HG03520 (cell line): ENCODE data around the gene URB1.
"Not testable (repeated sequence)": the region's sequence is repeated elsewhere in the genome, so short reads cannot be mapped to it uniquely, and the experiment has no call there.

Experiments used
- ATAC-seq: cut with Tn5 transposase; IDR thresholded peaks from one replicate; pipeline ENCODE4 v1.9.1; 2021; ENCODE audit warnings: mild to moderate bottlenecking, moderate library complexity; ENCODE audit not compliant: unreplicated experiment

The URB1 gene

GRCh38 chr21:32325706-32326105 lies 67.1 kb downstream of the URB1 start:
- no peak for ATAC-seq

GRCh38 chr21:32322676-32323075 lies 70.1 kb downstream of the URB1 start:
- no peak for ATAC-seq

- ATAC-seq, result no peak
These were observed 70.7 kb downstream of the URB1 start for GRCh38 chr21:32322103-32322502.

- no peak for ATAC-seq
These were observed 71.3 kb downstream of the URB1 start for GRCh38 chr21:32321480-32321879.

GRCh38 chr21:32320726-32321125 lies 72.1 kb downstream of the URB1 start:
- ATAC-seq, result no peak

- ATAC-seq, result no peak
These were observed 72.8 kb downstream of the URB1 start for GRCh38 chr21:32320059-32320458.

GRCh38 chr21:32319012-32319411 lies 73.8 kb downstream of the URB1 start:
- ATAC-seq, result no peak

- no peak for ATAC-seq
These were observed 75.1 kb downstream of the URB1 start for GRCh38 chr21:32317726-32318125.

- no peak for ATAC-seq
These were observed 76.2 kb downstream of the URB1 start for GRCh38 chr21:32316361-32317215.

- no peak for ATAC-seq
These were observed 77.1 kb downstream of the URB1 start for GRCh38 chr21:32315511-32316281.

- ATAC-seq, result no peak
These were observed 78.0 kb downstream of the URB1 start for GRCh38 chr21:32314806-32315205.

- ATAC-seq, result no peak
These were observed 79.8 kb downstream of the URB1 start for GRCh38 chr21:32312976-32313375.

- no peak for ATAC-seq
These were observed 80.5 kb downstream of the URB1 start for GRCh38 chr21:32312326-32312725.

- no peak for ATAC-seq
These were observed 81.2 kb downstream of the URB1 start for GRCh38 chr21:32311621-32312020.

- not testable (repeated sequence) for ATAC-seq
These were observed 81.8 kb downstream of the URB1 start for GRCh38 chr21:32310976-32311375.

GRCh38 chr21:32309906-32310460 lies 82.8 kb downstream of the URB1 start:
- no peak for ATAC-seq

GRCh38 chr21:32308696-32309095 lies 84.1 kb downstream of the URB1 start:
- no peak for ATAC-seq

GRCh38 chr21:32307706-32308105 lies 85.1 kb downstream of the URB1 start:
- no peak for ATAC-seq

GRCh38 chr21:32306021-32306780 lies 86.6 kb downstream of the URB1 start:
- no peak for ATAC-seq

GRCh38 chr21:32304998-32305397 lies 87.8 kb downstream of the URB1 start:
- no peak for ATAC-seq

GRCh38 chr21:32303385-32303784 lies 89.4 kb downstream of the URB1 start:
- ATAC-seq, result no peak
